HepG2 (cell line): ENCODE measurements around the gene BID. TPM values are rescaled to one million over a fixed set of nuclear protein-coding genes. Genes with fewer than 3 reads are reported as not detected.

Experiments
- ATAC-seq: fragments of 200-7000 bp; cut with Tn5 transposase; 3 replicates; pipeline ENCODE4 v1.9.1; 2020; ENCODE audit warnings: mild to moderate bottlenecking, moderate library complexity
- BruUV-seq: library from RNA; stranded (reverse); fragments of 400-500 nt; replicated peaks from 2 replicates; lab custom pipeline; 2021; lab: Mats Ljungman, UMichigan
- CTCF ChIA-PET: fragments of 300-600 bp; formaldehyde crosslinking; extraction: SDS; loops from one replicate; lab custom pipeline; 2021; ENCODE audit warnings: low total read pairs, inconsistent platforms, low intra/inter-chr PET ratio; lab: Yijun Ruan, JAX
- POLR2A ChIA-PET: fragments of 350-600 bp; sonication (Branson Sonifier 250); formaldehyde crosslinking; loops from one replicate; lab custom pipeline; 2020; ENCODE audit warnings: antibody characterized with exemption, inconsistent platforms; lab: Yijun Ruan, JAX
- DNase-seq: peaks from one replicate; pipeline ENCODE4 v3.0.0-alpha.2; 2015; ENCODE audit warnings: low spot score
- FAIRE-seq: peaks from 3 replicates; lab custom pipeline; 2011; peaks lifted over from hg19 to GRCh38; lab: Jason Lieb, UNC
- H2AFZ ChIP-seq: one replicate; pipeline ENCODE4 v1.6.1; 2011; ENCODE audit warnings: low read length, inconsistent platforms
- H3K27ac ChIP-seq: fragments of 300-600 bp; 3 replicates; pipeline ENCODE4 v1.8.0; 2011; ENCODE audit warnings: mixed run types, mild to moderate bottlenecking, mixed read lengths, low read length, inconsistent platforms; ENCODE audit not compliant: insufficient read depth; ENCODE audit errors: extremely low read length
- H3K27me3 ChIP-seq, 2 experiments: fragments of 200-600 bp in 1 of 2; 2 replicates in 1 of 2; 3 replicates in 1 of 2; pipeline versions ENCODE4 v1.6.0 to v1.8.0; 2011; ENCODE audit warnings: low read length in 2 of 2, mild to moderate bottlenecking in 2 of 2, moderate library complexity in 2 of 2, inconsistent platforms in 1 of 2; ENCODE audit not compliant: insufficient read depth in 2 of 2, control insufficient read depth in 1 of 2
- H3K36me3 ChIP-seq, 2 experiments: fragments of 200-600 bp in 1 of 2; replicated peaks in 1 of 2; 2 replicates in 1 of 2; 3 replicates in 1 of 2; pipeline versions ENCODE4 v1.5.1 to v1.8.0; 2011; ENCODE audit warnings: low read length in 2 of 2, inconsistent platforms in 1 of 2; ENCODE audit not compliant: insufficient read depth in 2 of 2, control insufficient read depth in 1 of 2
- H3K4me1 ChIP-seq: 2 replicates; pipeline ENCODE4 v1.5.1; 2012; ENCODE audit warnings: low read length, inconsistent platforms; ENCODE audit not compliant: insufficient read depth
- H3K4me2 ChIP-seq: 2 replicates; pipeline ENCODE4 v1.6.0; 2011; ENCODE audit warnings: low read depth, low read length, inconsistent platforms
- H3K4me3 ChIP-seq, 3 experiments: fragments of 200-600 bp in 1 of 3; sonication (generic), shearing (Covaris generic) in 1 of 3; replicated peaks in 1 of 3; 2 replicates each; pipeline ENCODE4 v1.5.1; 2011 to 2016; ENCODE audit warnings: low read length in 3 of 3, inconsistent platforms in 2 of 3, low read depth in 2 of 3, mild to moderate bottlenecking in 2 of 3, control low read depth in 1 of 3, mixed read lengths in 1 of 3; ENCODE audit not compliant: insufficient read depth in 1 of 3
- H3K79me2 ChIP-seq: one replicate; pipeline ENCODE4 v1.6.1; 2011; ENCODE audit warnings: low read length, inconsistent platforms; ENCODE audit not compliant: insufficient read depth
- H3K9ac ChIP-seq: 2 replicates; pipeline ENCODE4 v1.6.0; 2011; ENCODE audit warnings: mild to moderate bottlenecking, low read depth, low read length, inconsistent platforms; ENCODE audit not compliant: insufficient read depth
- H3K9me3 ChIP-seq: 2 replicates; pipeline ENCODE4 v1.5.1; 2012; ENCODE audit warnings: mild to moderate bottlenecking, low read length
- H4K20me1 ChIP-seq: 2 replicates; pipeline ENCODE4 v1.6.0; 2011; ENCODE audit warnings: inconsistent platforms, mild to moderate bottlenecking, low read length, moderate library complexity; ENCODE audit not compliant: insufficient read depth
- MIXL1 ChIP-seq: IDR thresholded peaks from 2 replicates; pipeline ENCODE4 v1.6.1; 2016
- PHF20 ChIP-seq: sonication (generic); formaldehyde crosslinking; IDR thresholded peaks from 2 replicates; pipeline ENCODE4 v1.5.0; 2020; ENCODE audit warnings: mild to moderate bottlenecking, missing genetic modification reagents
- SAP130 ChIP-seq: IDR thresholded peaks from 2 replicates; pipeline ENCODE4 v1.6.1; 2016; ENCODE audit warnings: low read depth
- SYNCRIP ChIP-seq: fragments of 200-400 bp; formaldehyde crosslinking; IDR thresholded peaks from 2 replicates; pipeline ENCODE4 v1.6.1; 2018; ENCODE audit warnings: mild to moderate bottlenecking, low read depth, low read length; ENCODE audit not compliant: insufficient read depth
- XRCC5 ChIP-seq: fragments of 200-400 bp; formaldehyde crosslinking; optimal IDR thresholded peaks from 2 replicates; pipeline ENCODE3; 2017; ENCODE audit warnings: mild to moderate bottlenecking, low read length
- ZNF7 ChIP-seq: IDR thresholded peaks from 2 replicates; pipeline ENCODE4 v1.6.1; 2016; ENCODE audit warnings: missing biosample characterization, missing genetic modification reagents
- WGBS: methylation state at CpG from one replicate; pipeline ENCODE4 v1.1.6; 2017; ENCODE audit warnings: low lambda C conversion rate; 5-methylcytosine and 5-hydroxymethylcytosine counted together
- in situ Hi-C: cut with HindIII; loops from 2 replicates; pipeline ENCODE4 v1.10.0; 2017; ENCODE audit warnings: low pct_unique_long_range_greater_than_20kb; ENCODE audit not compliant: extremely low pct_ligation_motif_present
- intact Hi-C: fragments of 100-400 bp; cut with micrococcal nuclease; formaldehyde crosslinking; loops from one replicate; pipeline ENCODE4 v1.10.0; 2022; ENCODE audit not compliant: unreplicated experiment
- polyA plus RNA-seq, 8 experiments: library from polyadenylated mRNA; depleted of rRNA in 3 of 8; stranded (reverse) in 7 of 8; unstranded in 1 of 8; fragments of >200 nt; fragmentation: Illumina TruSeq in 4 of 8; extraction: Trizol in 4 of 8; gene quantifications; 2 replicates each; pipeline versions ENCODE4 v1.2.1 to v1.2.3, GENCODE V29; 2011 to 2016; ENCODE audit warnings: low read depth in 4 of 8, missing spikeins in 1 of 8, mixed read lengths in 1 of 8; ENCODE audit not compliant: insufficient read depth in 1 of 8
- total RNA-seq, 5 experiments: library from RNA; depleted of rRNA; stranded (reverse); fragments of >200 nt; fragmentation: Illumina TruSeq; extraction: Trizol; gene quantifications; 2 replicates each; pipeline ENCODE4 v1.2.3, GENCODE V29; 2016; ENCODE audit warnings: low read depth in 1 of 5
- TF ChIP-seq, protein P1 (sequence below): sonication (generic); formaldehyde crosslinking; IDR thresholded peaks from 2 replicates; pipeline ENCODE4 v1.5.1; 2020; ENCODE audit warnings: mild to moderate bottlenecking, missing genetic modification reagents, moderate library complexity
- TF ChIP-seq, protein P2 (sequence below): sonication (generic); IDR thresholded peaks from 2 replicates; pipeline ENCODE4 v1.6.1; 2016; ENCODE audit warnings: low read depth, borderline replicate concordance
- TF ChIP-seq, protein P3 (sequence below): sonication (generic); formaldehyde crosslinking; IDR thresholded peaks from 2 replicates; pipeline ENCODE4 v1.5.0; 2020; ENCODE audit warnings: missing genetic modification reagents, mild to moderate bottlenecking, borderline replicate concordance

The BID gene
- total and polyA plus RNA-seq, 2 of the 13 experiments (the other 11 are each of a cell fraction or from before 2014, with no cell fraction given): 35.3 to 51.7 TPM

DNA sequence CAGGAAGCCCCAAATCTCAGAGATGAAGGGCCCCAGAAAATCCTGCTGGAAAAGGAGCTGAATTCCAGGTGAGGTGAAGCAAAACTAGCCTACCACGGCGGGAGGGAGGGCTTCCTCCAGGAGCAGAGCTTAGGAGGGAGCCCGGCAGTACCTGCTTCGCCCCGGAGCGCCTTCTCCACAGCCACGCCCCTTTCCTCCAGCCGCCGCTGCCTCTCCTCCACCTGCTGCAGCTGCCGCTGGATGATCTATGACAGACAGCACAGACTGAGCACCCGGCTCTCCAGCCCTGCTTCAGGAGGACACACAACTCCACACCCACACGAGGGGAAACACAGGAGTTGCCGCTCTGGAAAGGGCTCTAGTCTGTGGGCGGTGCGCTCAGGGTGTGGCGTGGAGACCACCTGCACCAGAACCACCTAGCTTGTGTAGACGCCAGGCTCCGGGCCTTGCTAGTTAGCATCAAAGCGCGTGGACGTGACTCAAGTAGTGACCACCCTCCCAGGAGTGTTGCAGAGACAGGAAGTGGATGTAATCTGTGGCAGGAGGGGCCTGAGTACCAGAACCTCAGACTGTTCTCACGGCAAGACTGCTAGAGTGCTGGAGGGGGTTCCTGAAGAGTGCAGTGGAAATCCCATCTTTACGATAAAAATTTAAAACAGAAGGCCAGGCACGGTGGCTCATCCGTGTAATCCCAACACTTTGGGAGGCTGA is 34.6 kb upstream of the BID start:
- Histone ChIP-seq H3K4me2 (no peak overlapping the region), H3K36me3 (peaks cover 9 to 36% of the 10 kb centered on the region in 2 experiments; a peak in 4 of 5 replicates), H2AFZ (no peak overlapping the region), H3K79me2 (no peaks in the 10 kb centered on the region), H3K4me3 (no peak overlapping the region), H3K4me1 (no peaks in the 10 kb centered on the region), H3K9me3 (no peaks in the 10 kb centered on the region), H3K27ac (no peak overlapping the region), H4K20me1 (no peaks in the 10 kb centered on the region), H3K9ac (no peak overlapping the region), H3K27me3 (no peaks in the 10 kb centered on the region)
- ChIA-PET CTCF (no interaction called here), POLR2A (no interaction called here)
- no TSS peak for BruUV-seq
- DNase-seq (no peak), FAIRE-seq (no peak), ATAC-seq (no peak)
- TF ChIP-seq SAP130 (CRISPR knock-in tag) (no peak), ZNF7 (CRISPR knock-in tag) (no peak), XRCC5 (no peak), MIXL1 (no peak), PHF20 (no peak), SYNCRIP (no peak)
- TF ChIP-seq, protein P1, sequence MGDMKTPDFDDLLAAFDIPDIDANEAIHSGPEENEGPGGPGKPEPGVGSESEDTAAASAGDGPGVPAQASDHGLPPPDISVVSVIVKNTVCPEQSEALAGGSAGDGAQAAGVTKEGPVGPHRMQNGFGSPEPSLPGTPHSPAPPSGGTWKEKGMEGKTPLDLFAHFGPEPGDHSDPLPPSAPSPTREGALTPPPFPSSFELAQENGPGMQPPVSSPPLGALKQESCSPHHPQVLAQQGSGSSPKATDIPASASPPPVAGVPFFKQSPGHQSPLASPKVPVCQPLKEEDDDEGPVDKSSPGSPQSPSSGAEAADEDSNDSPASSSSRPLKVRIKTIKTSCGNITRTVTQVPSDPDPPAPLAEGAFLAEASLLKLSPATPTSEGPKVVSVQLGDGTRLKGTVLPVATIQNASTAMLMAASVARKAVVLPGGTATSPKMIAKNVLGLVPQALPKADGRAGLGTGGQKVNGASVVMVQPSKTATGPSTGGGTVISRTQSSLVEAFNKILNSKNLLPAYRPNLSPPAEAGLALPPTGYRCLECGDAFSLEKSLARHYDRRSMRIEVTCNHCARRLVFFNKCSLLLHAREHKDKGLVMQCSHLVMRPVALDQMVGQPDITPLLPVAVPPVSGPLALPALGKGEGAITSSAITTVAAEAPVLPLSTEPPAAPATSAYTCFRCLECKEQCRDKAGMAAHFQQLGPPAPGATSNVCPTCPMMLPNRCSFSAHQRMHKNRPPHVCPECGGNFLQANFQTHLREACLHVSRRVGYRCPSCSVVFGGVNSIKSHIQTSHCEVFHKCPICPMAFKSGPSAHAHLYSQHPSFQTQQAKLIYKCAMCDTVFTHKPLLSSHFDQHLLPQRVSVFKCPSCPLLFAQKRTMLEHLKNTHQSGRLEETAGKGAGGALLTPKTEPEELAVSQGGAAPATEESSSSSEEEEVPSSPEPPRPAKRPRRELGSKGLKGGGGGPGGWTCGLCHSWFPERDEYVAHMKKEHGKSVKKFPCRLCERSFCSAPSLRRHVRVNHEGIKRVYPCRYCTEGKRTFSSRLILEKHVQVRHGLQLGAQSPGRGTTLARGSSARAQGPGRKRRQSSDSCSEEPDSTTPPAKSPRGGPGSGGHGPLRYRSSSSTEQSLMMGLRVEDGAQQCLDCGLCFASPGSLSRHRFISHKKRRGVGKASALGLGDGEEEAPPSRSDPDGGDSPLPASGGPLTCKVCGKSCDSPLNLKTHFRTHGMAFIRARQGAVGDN (CRISPR knock-in tag): no peak
- TF ChIP-seq, protein P2, sequence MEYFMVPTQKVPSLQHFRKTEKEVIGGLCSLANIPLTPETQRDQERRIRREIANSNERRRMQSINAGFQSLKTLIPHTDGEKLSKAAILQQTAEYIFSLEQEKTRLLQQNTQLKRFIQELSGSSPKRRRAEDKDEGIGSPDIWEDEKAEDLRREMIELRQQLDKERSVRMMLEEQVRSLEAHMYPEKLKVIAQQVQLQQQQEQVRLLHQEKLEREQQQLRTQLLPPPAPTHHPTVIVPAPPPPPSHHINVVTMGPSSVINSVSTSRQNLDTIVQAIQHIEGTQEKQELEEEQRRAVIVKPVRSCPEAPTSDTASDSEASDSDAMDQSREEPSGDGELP: no peak
- TF ChIP-seq, protein P3, sequence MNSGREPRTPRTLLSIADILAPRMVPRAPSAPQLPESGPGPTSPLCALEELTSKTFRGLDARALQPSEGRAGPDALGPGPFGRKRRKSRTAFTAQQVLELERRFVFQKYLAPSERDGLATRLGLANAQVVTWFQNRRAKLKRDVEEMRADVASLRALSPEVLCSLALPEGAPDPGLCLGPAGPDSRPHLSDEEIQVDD (CRISPR knock-in tag): no peak
- in situ Hi-C loops (no loop called here), intact Hi-C loops (no loop called here)
- WGBS: 97% methylated on average over 25 of the region's 25 CpGs
